K562 (cell line): ENCODE results near the gene BASP1. TPM values are rescaled to one million over a fixed set of nuclear protein-coding genes. Genes with fewer than 3 reads are reported as not detected.

ENCODE experiments used
- ATAC-seq: fragments of 200-7000 bp; cut with Tn5 transposase; 3 replicates; pipeline ENCODE4 v1.9.1; 2020; ENCODE audit warnings: moderate library complexity
- BruUV-seq: library from RNA; stranded (reverse); fragments of 400-500 nt; replicated peaks from 2 replicates; lab custom pipeline; 2021; lab: Mats Ljungman, UMichigan
- CTCF ChIA-PET: fragments of 300-600 bp; formaldehyde crosslinking; extraction: SDS; loops from one replicate; lab custom pipeline; 2021; ENCODE audit warnings: low intra/inter-chr PET ratio; lab: Yijun Ruan, JAX
- POLR2A ChIA-PET: fragments of 300-600, 350-650 bp; sonication (Branson Sonifier 250); formaldehyde crosslinking; extraction: SDS; loops from one replicate; lab custom pipeline; 2021; ENCODE audit warnings: antibody characterized with exemption, inconsistent platforms; lab: Yijun Ruan, JAX
- DNase-seq, 4 experiments: peaks; one replicate each; pipeline versions ENCODE4 v3.0.0 to v3.0.0-alpha.2; 2011 to 2018; ENCODE audit warnings: low spot score in 3 of 4, mixed read lengths in 3 of 4; ENCODE audit errors: extremely low read depth in 1 of 4
- FAIRE-seq: peaks from 2 replicates; lab custom pipeline; 2011; peaks lifted over from hg19 to GRCh38; lab: Jason Lieb, UNC
- H2AFZ ChIP-seq: 2 replicates; pipeline ENCODE4 v1.6.0; 2011; ENCODE audit warnings: low read depth, low read length, control low read depth, inconsistent platforms
- H3K27ac ChIP-seq: fragments of 200-600 bp; 3 replicates; pipeline ENCODE4 v1.8.0; 2011; ENCODE audit warnings: low read depth, mild to moderate bottlenecking, control low read depth, inconsistent platforms, low read length, moderate library complexity, mixed read lengths; ENCODE audit errors: extremely low read depth
- H3K27me3 ChIP-seq, 2 experiments: fragments of 300-600 bp in 1 of 2; 2 replicates in 1 of 2; 3 replicates in 1 of 2; pipeline versions ENCODE4 v1.6.0 to v1.8.0; 2011; ENCODE audit warnings: inconsistent platforms in 2 of 2, low read length in 2 of 2, mild to moderate bottlenecking in 1 of 2, mixed read lengths in 1 of 2, moderate library complexity in 1 of 2; ENCODE audit not compliant: control insufficient read depth in 2 of 2, insufficient read depth in 2 of 2
- H3K36me3 ChIP-seq: fragments of 300-600 bp; 3 replicates; pipeline ENCODE4 v1.8.0; 2011; ENCODE audit warnings: mild to moderate bottlenecking, low read length, inconsistent platforms; ENCODE audit not compliant: control insufficient read depth, insufficient read depth
- H3K4me1 ChIP-seq, 2 experiments: fragments of 200-600 bp in 1 of 2; replicated peaks in 1 of 2; 2 replicates in 1 of 2; 3 replicates in 1 of 2; pipeline versions ENCODE4 v1.5.1 to v1.8.0; 2011; ENCODE audit warnings: inconsistent platforms in 2 of 2, low read length in 2 of 2, mild to moderate bottlenecking in 1 of 2, mixed read lengths in 1 of 2, moderate library complexity in 1 of 2; ENCODE audit not compliant: control insufficient read depth in 2 of 2, insufficient read depth in 2 of 2
- H3K4me2 ChIP-seq: 2 replicates; pipeline ENCODE4 v1.6.1; 2011; ENCODE audit warnings: low read length, control low read depth, inconsistent platforms, mixed read lengths; ENCODE audit not compliant: insufficient read depth
- H3K4me3 ChIP-seq: fragments of 200-600 bp; sonication (generic), shearing (Covaris generic); 2 replicates; pipeline ENCODE4 v1.5.1; 2016; ENCODE audit warnings: control low read depth, inconsistent platforms
- H3K79me2 ChIP-seq: fragments of 200-600 bp; 3 replicates; pipeline ENCODE4 v1.8.0; 2011; ENCODE audit warnings: low read length, inconsistent platforms; ENCODE audit not compliant: control insufficient read depth, insufficient read depth
- H3K9ac ChIP-seq, 2 experiments: 2 replicates each; pipeline versions ENCODE4 v1.6.0 to v1.6.1; 2011; ENCODE audit warnings: low read depth in 2 of 2, low read length in 2 of 2, control low read depth in 1 of 2, inconsistent platforms in 1 of 2, mild to moderate bottlenecking in 1 of 2, mixed read lengths in 1 of 2; ENCODE audit not compliant: insufficient read depth in 1 of 2
- H3K9me1 ChIP-seq: one replicate; pipeline ENCODE4 v1.6.0; 2011; ENCODE audit warnings: inconsistent platforms, mild to moderate bottlenecking, low read length, moderate library complexity; ENCODE audit not compliant: control insufficient read depth, insufficient read depth
- H3K9me3 ChIP-seq: replicated peaks from 2 replicates; pipeline ENCODE4 v1.5.1; 2011; ENCODE audit warnings: low read depth, low read length, inconsistent platforms; ENCODE audit not compliant: control insufficient read depth, insufficient read depth
- H4K20me1 ChIP-seq: replicated peaks from 2 replicates; pipeline ENCODE4 v1.6.1; 2011; ENCODE audit warnings: low read length, inconsistent platforms, mixed read lengths; ENCODE audit not compliant: control insufficient read depth, insufficient read depth
- MAX ChIP-seq: sonication (generic); formaldehyde crosslinking; IDR thresholded peaks from 2 replicates; pipeline ENCODE4 v1.9.0; 2022; ENCODE audit warnings: mild to moderate bottlenecking, missing genetic modification reagents
- RBM17 ChIP-seq: fragments of 200-400 bp; formaldehyde crosslinking; IDR thresholded peaks from 2 replicates; pipeline ENCODE4 v1.6.1; 2017; ENCODE audit warnings: low read depth, mild to moderate bottlenecking, low read length, borderline replicate concordance
- ZBTB26 ChIP-seq: fragments of 450-650 bp; formaldehyde crosslinking; IDR thresholded peaks from 2 replicates; pipeline ENCODE4 v1.4.0; 2022; ENCODE audit warnings: missing genetic modification characterization
- ZNF318 ChIP-seq, 2 experiments: fragments of 450-650 bp; IDR thresholded peaks; 2 replicates each; pipeline ENCODE4 v1.6.1; 2016; ENCODE audit warnings: mild to moderate bottlenecking in 2 of 2, borderline replicate concordance in 1 of 2, low read depth in 1 of 2, moderate library complexity in 1 of 2
- WGBS: fragments of 100-300 bp; shearing (Covaris generic); methylation state at CpG from one replicate; pipeline ENCODE4 v1.1.6; 2016; ENCODE audit warnings: low coverage, mixed read lengths; ENCODE audit not compliant: insufficient coverage; ENCODE audit errors: missing lambda C conversion rate; 5-methylcytosine and 5-hydroxymethylcytosine counted together
- in situ Hi-C: fragments of 300-500 bp; cut with MboI; formaldehyde crosslinking; loops from 4 replicates; pipeline ENCODE4 v1.15.0; 2018; ENCODE audit warnings: inconsistent platforms, mixed read lengths
- intact Hi-C: fragments of 100-400 bp; cut with micrococcal nuclease; formaldehyde crosslinking; loops from 2 replicates; pipeline ENCODE4 v1.14.2; 2022
- polyA plus RNA-seq, 8 experiments: library from polyadenylated mRNA; depleted of rRNA in 4 of 8; stranded (reverse) in 5 of 8; unstranded in 3 of 8; fragments of >200 nt; fragmentation: Nextera tagmentation in 2 of 8; fragmentation: Illumina TruSeq in 1 of 8; extraction: Ambion mirVana in 2 of 8; extraction: Trizol in 1 of 8; gene quantifications; 2 replicates each; pipeline versions ENCODE4 v1.2.1 to v1.2.3, GENCODE V29; 2011 to 2014; ENCODE audit warnings: inconsistent platforms in 1 of 8, missing spikeins in 1 of 8
- total RNA-seq, 7 experiments: library from RNA; depleted of rRNA in 6 of 7; stranded (reverse); fragments of >200 nt in 6 of 7; fragmentation: Illumina TruSeq in 2 of 7; extraction: Trizol in 2 of 7; gene quantifications; 2 replicates each; pipeline versions ENCODE4 v1.2.1 to v1.2.3, GENCODE V29; 2011 to 2021; ENCODE audit warnings: low replicate concordance in 1 of 7

Gene BASP1
- total and polyA plus RNA-seq, 9 of the 15 experiments (the other 6 are each of a cell fraction or from before 2014, with no cell fraction given): 0.22 TPM; not detected in 8

GRCh38 chr5:17196024-17196423, 21.4 kb upstream of the BASP1 start:
- no peaks in the 10 kb centered on the region; a peak in 1 of 5 replicates for H3K27me3 ChIP-seq
- ATAC-seq (no peak), DNase-seq (no peak), FAIRE-seq (no peak)
- no peak overlapping the region for H2AFZ ChIP-seq
- CTCF ChIA-PET: no interaction called here
- BruUV-seq: no TSS peak
- POLR2A ChIA-PET: no interaction called here
- no peaks in the 10 kb centered on the region for H3K4me1 ChIP-seq
- no peaks in the 10 kb centered on the region for H3K79me2 ChIP-seq
- no peak overlapping the region for H3K4me3 ChIP-seq
- H3K9ac ChIP-seq: no peak overlapping the region
- no peaks in the 10 kb centered on the region for H3K36me3 ChIP-seq
- H3K4me2 ChIP-seq: no peak overlapping the region
- no peaks in the 10 kb centered on the region; the same call in 1 of the 2 replicates for H4K20me1 ChIP-seq
- no peak for TF ChIP-seq ZBTB26 (CRISPR knock-in tag)
- no peak for TF ChIP-seq RBM17
- no peak for TF ChIP-seq MAX (CRISPR knock-in tag)
- TF ChIP-seq ZNF318 (IDR thresholded peaks at IDR 0.05; ENCODE audit: borderline replicate concordance in 1 of 2, low read depth in 1 of 2): no peak
- WGBS: 0% methylated on average over 5 of the region's 5 CpGs
- no peak overlapping the region for H3K27ac ChIP-seq
- no peaks in the 10 kb centered on the region for H3K9me3 ChIP-seq
- intact Hi-C loops: no loop called here
- no peaks in the 10 kb centered on the region for H3K9me1 ChIP-seq
- in situ Hi-C loops: no loop called here
